ENCODE data around the gene RIN3. TPM values are rescaled to one million over a fixed set of nuclear protein-coding genes. Genes with fewer than 3 reads are reported as not detected.

The RIN3 gene
- total RNA-seq, 2 donors from 2014 or later: 8.8 to 41.6 TPM

DNA sequence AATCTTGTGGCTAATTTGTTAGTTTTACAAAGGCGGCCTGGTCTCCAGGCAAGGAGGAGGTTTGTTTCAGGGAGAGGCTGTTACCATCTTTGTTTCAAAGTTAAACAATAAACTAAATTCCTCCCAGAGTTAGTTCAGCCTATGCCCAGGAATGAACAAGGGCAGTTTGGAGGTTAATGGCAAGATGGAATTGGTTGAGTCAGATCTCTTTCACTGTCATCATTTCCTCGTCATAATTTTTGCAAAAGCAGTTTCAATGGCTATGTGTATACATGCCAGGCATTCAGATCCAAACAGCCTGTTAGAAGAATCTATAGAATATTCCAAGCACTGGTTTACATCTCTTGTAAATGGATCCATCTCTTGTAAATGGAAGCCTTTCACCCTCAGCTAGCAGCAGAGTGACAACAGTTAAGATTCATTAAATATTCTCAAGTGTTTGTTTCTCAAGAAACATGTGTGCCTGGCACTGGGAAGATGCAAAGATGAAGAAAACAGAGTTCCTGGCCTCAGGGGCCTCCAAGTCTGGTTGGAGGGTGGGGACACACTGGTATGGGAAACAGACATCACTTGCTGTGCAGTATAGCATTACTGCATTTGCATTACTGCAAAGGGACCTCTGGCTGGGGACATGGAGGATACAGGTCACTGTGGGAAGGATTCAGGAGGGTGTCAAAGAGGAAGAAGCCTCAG, 65.8 kb downstream of the RIN3 start:
- no peak overlapping the region for H3K27ac ChIP-seq
- WGBS: 91% methylated on average over 2 of the region's 2 CpGs
- DNase-seq (ENCODE audit: low spot score): no peak
- no peaks in the 10 kb centered on the region for H3K4me1 ChIP-seq (replicated peaks)
- no peaks in the 10 kb centered on the region for H3K36me3 ChIP-seq
- no peak overlapping the region for H3K4me3 ChIP-seq
- TF ChIP-seq, protein P1, sequence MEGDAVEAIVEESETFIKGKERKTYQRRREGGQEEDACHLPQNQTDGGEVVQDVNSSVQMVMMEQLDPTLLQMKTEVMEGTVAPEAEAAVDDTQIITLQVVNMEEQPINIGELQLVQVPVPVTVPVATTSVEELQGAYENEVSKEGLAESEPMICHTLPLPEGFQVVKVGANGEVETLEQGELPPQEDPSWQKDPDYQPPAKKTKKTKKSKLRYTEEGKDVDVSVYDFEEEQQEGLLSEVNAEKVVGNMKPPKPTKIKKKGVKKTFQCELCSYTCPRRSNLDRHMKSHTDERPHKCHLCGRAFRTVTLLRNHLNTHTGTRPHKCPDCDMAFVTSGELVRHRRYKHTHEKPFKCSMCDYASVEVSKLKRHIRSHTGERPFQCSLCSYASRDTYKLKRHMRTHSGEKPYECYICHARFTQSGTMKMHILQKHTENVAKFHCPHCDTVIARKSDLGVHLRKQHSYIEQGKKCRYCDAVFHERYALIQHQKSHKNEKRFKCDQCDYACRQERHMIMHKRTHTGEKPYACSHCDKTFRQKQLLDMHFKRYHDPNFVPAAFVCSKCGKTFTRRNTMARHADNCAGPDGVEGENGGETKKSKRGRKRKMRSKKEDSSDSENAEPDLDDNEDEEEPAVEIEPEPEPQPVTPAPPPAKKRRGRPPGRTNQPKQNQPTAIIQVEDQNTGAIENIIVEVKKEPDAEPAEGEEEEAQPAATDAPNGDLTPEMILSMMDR (IDR thresholded peaks at IDR 0.05): no peak
- TF ChIP-seq POLR2A (IDR thresholded peaks at IDR 0.05): no peak
- intact Hi-C loops (cut with DNase I): no loop called here
- H3K9me3 ChIP-seq: no peaks in the 10 kb centered on the region
- no peaks in the 10 kb centered on the region for H3K27me3 ChIP-seq (replicated peaks; ENCODE audit: insufficient read depth)

DNA sequence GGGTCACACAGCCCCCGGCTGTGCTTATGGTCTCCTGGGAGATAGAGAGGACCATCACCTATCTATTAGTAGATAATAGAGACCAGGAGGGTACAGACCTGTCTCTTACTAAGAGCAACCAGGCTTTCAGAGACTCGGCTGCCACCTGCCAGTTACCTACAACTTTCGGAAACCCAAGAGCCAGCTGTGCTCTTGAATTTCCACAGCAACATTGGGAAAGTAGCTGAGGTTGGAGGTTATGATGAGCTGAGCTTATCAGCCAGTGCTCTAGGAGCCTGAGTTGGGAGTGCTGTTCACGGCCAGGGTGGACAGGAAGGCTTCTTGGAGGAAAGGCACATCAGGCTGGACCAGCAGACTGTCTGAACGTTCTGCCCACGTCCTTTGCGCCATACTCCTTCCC, 67.6 kb downstream of the RIN3 start:
- 73% methylated on average over 7 of the region's 7 CpGs for WGBS
- no peak for DNase-seq (ENCODE audit: low spot score)
- no peak overlapping the region for H3K27ac ChIP-seq
- TF ChIP-seq POLR2A (IDR thresholded peaks at IDR 0.05): no peak
- no peaks in the 10 kb centered on the region for H3K36me3 ChIP-seq
- H3K4me3 ChIP-seq: no peak overlapping the region
- no peaks in the 10 kb centered on the region for H3K4me1 ChIP-seq (replicated peaks)
- no peaks in the 10 kb centered on the region for H3K9me3 ChIP-seq
- H3K27me3 ChIP-seq (replicated peaks; ENCODE audit: insufficient read depth): no peaks in the 10 kb centered on the region
- intact Hi-C loops (cut with DNase I): no loop called here

DNA sequence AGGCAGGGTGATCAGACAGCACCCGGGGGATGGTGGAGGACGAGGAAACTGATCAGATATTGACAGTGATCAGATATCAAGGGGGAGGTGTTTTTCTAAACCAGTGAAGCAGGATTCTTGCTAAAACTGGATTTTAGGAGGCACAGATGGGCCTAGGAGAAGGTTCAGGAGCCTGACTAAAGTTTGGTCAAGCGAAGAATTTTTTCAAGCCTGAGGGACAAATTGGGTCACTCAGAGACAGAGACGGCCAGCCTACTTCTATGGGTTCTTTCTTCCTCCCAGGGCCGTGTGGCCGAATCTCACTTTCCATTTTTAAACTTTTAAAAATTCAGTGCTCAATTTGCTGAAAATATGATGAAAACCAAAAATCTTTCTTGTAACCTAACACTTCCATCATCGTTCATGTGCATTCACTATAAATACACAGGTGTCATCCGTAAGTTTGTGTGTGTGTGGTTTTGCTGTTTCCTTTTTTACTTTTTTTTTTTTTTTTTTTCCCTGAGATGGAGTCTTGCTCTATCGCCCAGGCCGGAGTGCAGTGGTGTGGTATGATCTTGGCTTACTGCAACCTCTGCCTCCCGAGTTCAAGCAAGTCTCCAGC, 68.5 kb downstream of the RIN3 start:
- intact Hi-C loops (cut with DNase I): no loop called here
- Histone ChIP-seq H3K4me3 (no peak overlapping the region), H3K36me3 (no peaks in the 10 kb centered on the region), H3K4me1 (replicated peaks) (no peaks in the 10 kb centered on the region), H3K27me3 (replicated peaks; ENCODE audit: insufficient read depth) (no peaks in the 10 kb centered on the region), H3K9me3 (no peaks in the 10 kb centered on the region), H3K27ac (no peak overlapping the region)
- DNase-seq (ENCODE audit: low spot score): no peak
- TF ChIP-seq, protein P1 (IDR thresholded peaks at IDR 0.05): no peak
- no peak for TF ChIP-seq POLR2A (IDR thresholded peaks at IDR 0.05)
- 87% methylated on average over 11 of the region's 11 CpGs for WGBS

DNA sequence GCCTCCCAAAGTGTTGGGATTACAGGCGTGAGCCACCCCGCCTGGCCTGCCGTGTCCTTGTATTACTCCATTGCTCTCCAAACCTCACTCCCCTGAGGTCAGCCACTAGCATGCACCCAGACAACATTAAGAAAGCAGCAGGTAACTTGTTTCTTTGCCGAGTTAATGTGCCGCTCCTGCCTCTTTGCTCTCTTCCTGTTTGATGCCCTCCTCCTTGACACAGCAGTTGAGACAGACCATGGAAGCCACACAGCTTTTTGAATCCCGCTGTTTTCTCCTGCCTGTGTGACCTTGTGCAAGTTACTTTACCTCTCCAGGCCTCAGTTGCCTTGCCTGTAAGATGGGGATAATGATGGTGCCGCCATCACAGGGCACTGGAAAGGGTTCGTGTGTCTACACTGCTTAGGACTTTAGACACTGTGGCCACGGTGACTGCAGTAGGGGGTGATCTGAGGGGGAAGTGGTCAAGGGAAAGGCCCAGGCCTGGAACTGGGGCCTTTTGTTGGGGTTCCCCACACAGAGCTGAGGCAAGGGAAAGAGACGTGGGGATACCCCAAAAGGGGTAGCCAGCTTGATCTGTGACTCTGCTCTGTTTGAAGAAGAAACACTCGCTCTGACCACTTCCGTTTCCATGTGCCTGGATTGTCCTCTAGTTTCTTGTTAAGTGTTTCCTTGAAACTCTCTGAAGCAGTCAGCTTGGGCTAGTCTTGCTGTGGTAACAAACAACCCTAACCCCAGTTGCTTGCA, 69.3 kb downstream of the RIN3 start:
- Histone ChIP-seq H3K27me3 (replicated peaks; ENCODE audit: insufficient read depth) (no peaks in the 10 kb centered on the region), H3K27ac (no peak overlapping the region), H3K36me3 (no peaks in the 10 kb centered on the region), H3K9me3 (no peaks in the 10 kb centered on the region), H3K4me1 (replicated peaks) (no peaks in the 10 kb centered on the region), H3K4me3 (no peak overlapping the region)
- intact Hi-C loops (cut with DNase I): no loop called here
- DNase-seq (ENCODE audit: low spot score): no peak
- 98% methylated on average over 12 of the region's 12 CpGs for WGBS
- TF ChIP-seq POLR2AphosphoS5 (IDR thresholded peaks at IDR 0.05): no peak
- TF ChIP-seq POLR2A (IDR thresholded peaks at IDR 0.05): no peak
- TF ChIP-seq, protein P1 (IDR thresholded peaks at IDR 0.05): no peak

DNA sequence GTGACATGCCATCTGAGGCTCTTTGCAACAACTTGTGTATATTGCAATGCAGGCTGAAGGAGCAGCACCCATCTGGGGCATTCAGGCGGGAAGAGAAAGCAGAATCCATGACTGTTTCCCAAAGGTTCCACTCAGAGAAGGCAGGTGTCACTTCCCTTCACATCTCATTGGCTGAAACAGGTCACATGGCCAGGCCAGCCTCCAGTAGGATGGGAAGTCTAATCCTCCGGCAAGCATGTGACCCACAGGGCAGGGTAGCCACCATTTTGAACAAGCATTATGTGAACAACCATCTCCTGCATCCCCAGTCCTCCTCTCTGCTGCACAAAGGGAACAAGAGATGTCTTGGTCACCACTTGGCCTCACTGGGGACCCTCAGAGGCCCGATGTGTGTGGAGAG, 70.6 kb downstream of the RIN3 start:
- no peaks in the 10 kb centered on the region for H3K4me1 ChIP-seq (replicated peaks)
- no peaks in the 10 kb centered on the region for H3K9me3 ChIP-seq
- TF ChIP-seq POLR2A (IDR thresholded peaks at IDR 0.05) (no peak), POLR2AphosphoS5 (IDR thresholded peaks at IDR 0.05) (no peak)
- TF ChIP-seq, protein P1 (IDR thresholded peaks at IDR 0.05): no peak
- no peaks in the 10 kb centered on the region for H3K27me3 ChIP-seq (replicated peaks; ENCODE audit: insufficient read depth)
- no peak for DNase-seq (ENCODE audit: low spot score)
- H3K27ac ChIP-seq: no peak overlapping the region
- no peak overlapping the region for H3K4me3 ChIP-seq
- no peaks in the 10 kb centered on the region for H3K36me3 ChIP-seq
- 93% methylated on average over 3 of the region's 3 CpGs for WGBS
- intact Hi-C loops (cut with DNase I): no loop called here

All from prostate gland (tissue), 2 donors.